GM19324 (cell line): ENCODE measurements around the gene IRAK1.

ENCODE experiments used
- ATAC-seq: cut with Tn5 transposase; IDR thresholded peaks from one replicate; pipeline ENCODE4 v1.9.1; 2021; ENCODE audit warnings: mild to moderate bottlenecking, moderate library complexity; ENCODE audit not compliant: unreplicated experiment, low FRiP score

Gene IRAK1

GRCh38 chrX:154043003-154043763, 23.5 kb upstream of the IRAK1 start:
- ATAC-seq, result no peak

GRCh38 chrX:154040863-154041262, 21.2 kb upstream of the IRAK1 start:
- no peak for ATAC-seq

- ATAC-seq, result no peak
Observed at GRCh38 chrX:154040307-154040756, 20.6 kb upstream of the IRAK1 start.

GRCh38 chrX:154039577-154039976, 19.9 kb upstream of the IRAK1 start:
- ATAC-seq, result no peak

GRCh38 chrX:154038656-154039055, 19.0 kb upstream of the IRAK1 start:
- ATAC-seq, result no peak

- no peak for ATAC-seq
Observed at GRCh38 chrX:154037754-154038153, 18.1 kb upstream of the IRAK1 start.

- ATAC-seq, result no peak
Observed at GRCh38 chrX:154036513-154036912, 16.8 kb upstream of the IRAK1 start.

GRCh38 chrX:154033848-154034247, 14.1 kb upstream of the IRAK1 start:
- ATAC-seq, result no peak

- ATAC-seq, result no peak
Observed at GRCh38 chrX:154032653-154033052, 13.0 kb upstream of the IRAK1 start.

- no peak for ATAC-seq
Observed at GRCh38 chrX:154032160-154032559, 12.5 kb upstream of the IRAK1 start.

GRCh38 chrX:154030715-154031305, 11.1 kb upstream of the IRAK1 start:
- ATAC-seq, result no peak

- no peak for ATAC-seq
Observed at GRCh38 chrX:154030266-154030665, 10.6 kb upstream of the IRAK1 start.

- ATAC-seq, result no peak
Observed at GRCh38 chrX:154029439-154029838, 9.7 kb upstream of the IRAK1 start.

GRCh38 chrX:154028502-154029184, 8.9 kb upstream of the IRAK1 start:
- ATAC-seq, result no peak

GRCh38 chrX:154027986-154028385, 8.3 kb upstream of the IRAK1 start:
- no peak for ATAC-seq

GRCh38 chrX:154027022-154027402, 7.3 kb upstream of the IRAK1 start:
- ATAC-seq, result no peak

- ATAC-seq, result no peak
Observed at GRCh38 chrX:154026136-154027021, 6.7 kb upstream of the IRAK1 start.

GRCh38 chrX:154025230-154025629, 5.5 kb upstream of the IRAK1 start:
- ATAC-seq, result no peak

- no peak for ATAC-seq
Observed at GRCh38 chrX:154024271-154024670, 4.6 kb upstream of the IRAK1 start.

GRCh38 chrX:154023276-154024000, 3.7 kb upstream of the IRAK1 start:
- ATAC-seq, result no peak
